K562 (cell line): ENCODE data around the gene TEX13C. TPM values are rescaled to one million over a fixed set of nuclear protein-coding genes. Genes with fewer than 3 reads are reported as not detected.

Experiments used
- ATAC-seq: fragments of 200-7000 bp; cut with Tn5 transposase; 3 replicates; pipeline ENCODE4 v1.9.1; 2020; ENCODE audit warnings: moderate library complexity
- BruUV-seq: library from RNA; stranded (reverse); fragments of 400-500 nt; replicated peaks from 2 replicates; lab custom pipeline; 2021; lab: Mats Ljungman, UMichigan
- CTCF ChIA-PET: fragments of 300-600 bp; formaldehyde crosslinking; extraction: SDS; loops from one replicate; lab custom pipeline; 2021; ENCODE audit warnings: low intra/inter-chr PET ratio; lab: Yijun Ruan, JAX
- POLR2A ChIA-PET: fragments of 300-600, 350-650 bp; sonication (Branson Sonifier 250); formaldehyde crosslinking; extraction: SDS; loops from one replicate; lab custom pipeline; 2021; ENCODE audit warnings: antibody characterized with exemption, inconsistent platforms; lab: Yijun Ruan, JAX
- DNase-seq, 4 experiments: peaks; one replicate each; pipeline versions ENCODE4 v3.0.0 to v3.0.0-alpha.2; 2011 to 2018; ENCODE audit warnings: low spot score in 3 of 4, mixed read lengths in 3 of 4; ENCODE audit errors: extremely low read depth in 1 of 4
- FAIRE-seq: peaks from 2 replicates; lab custom pipeline; 2011; peaks lifted over from hg19 to GRCh38; lab: Jason Lieb, UNC
- H2AFZ ChIP-seq: 2 replicates; pipeline ENCODE4 v1.6.0; 2011; ENCODE audit warnings: low read depth, low read length, control low read depth, inconsistent platforms
- H3K27ac ChIP-seq: fragments of 200-600 bp; 3 replicates; pipeline ENCODE4 v1.8.0; 2011; ENCODE audit warnings: low read depth, mild to moderate bottlenecking, control low read depth, inconsistent platforms, low read length, moderate library complexity, mixed read lengths; ENCODE audit errors: extremely low read depth
- H3K27me3 ChIP-seq, 2 experiments: fragments of 300-600 bp in 1 of 2; 2 replicates in 1 of 2; 3 replicates in 1 of 2; pipeline versions ENCODE4 v1.6.0 to v1.8.0; 2011; ENCODE audit warnings: inconsistent platforms in 2 of 2, low read length in 2 of 2, mild to moderate bottlenecking in 1 of 2, mixed read lengths in 1 of 2, moderate library complexity in 1 of 2; ENCODE audit not compliant: control insufficient read depth in 2 of 2, insufficient read depth in 2 of 2
- H3K36me3 ChIP-seq: fragments of 300-600 bp; 3 replicates; pipeline ENCODE4 v1.8.0; 2011; ENCODE audit warnings: mild to moderate bottlenecking, low read length, inconsistent platforms; ENCODE audit not compliant: control insufficient read depth, insufficient read depth
- H3K4me1 ChIP-seq, 2 experiments: fragments of 200-600 bp in 1 of 2; replicated peaks in 1 of 2; 2 replicates in 1 of 2; 3 replicates in 1 of 2; pipeline versions ENCODE4 v1.5.1 to v1.8.0; 2011; ENCODE audit warnings: inconsistent platforms in 2 of 2, low read length in 2 of 2, mild to moderate bottlenecking in 1 of 2, mixed read lengths in 1 of 2, moderate library complexity in 1 of 2; ENCODE audit not compliant: control insufficient read depth in 2 of 2, insufficient read depth in 2 of 2
- H3K4me2 ChIP-seq: 2 replicates; pipeline ENCODE4 v1.6.1; 2011; ENCODE audit warnings: low read length, control low read depth, inconsistent platforms, mixed read lengths; ENCODE audit not compliant: insufficient read depth
- H3K4me3 ChIP-seq: fragments of 200-600 bp; sonication (generic), shearing (Covaris generic); 2 replicates; pipeline ENCODE4 v1.5.1; 2016; ENCODE audit warnings: control low read depth, inconsistent platforms
- H3K79me2 ChIP-seq: fragments of 200-600 bp; 3 replicates; pipeline ENCODE4 v1.8.0; 2011; ENCODE audit warnings: low read length, inconsistent platforms; ENCODE audit not compliant: control insufficient read depth, insufficient read depth
- H3K9ac ChIP-seq, 2 experiments: 2 replicates each; pipeline versions ENCODE4 v1.6.0 to v1.6.1; 2011; ENCODE audit warnings: low read depth in 2 of 2, low read length in 2 of 2, control low read depth in 1 of 2, inconsistent platforms in 1 of 2, mild to moderate bottlenecking in 1 of 2, mixed read lengths in 1 of 2; ENCODE audit not compliant: insufficient read depth in 1 of 2
- H3K9me1 ChIP-seq: one replicate; pipeline ENCODE4 v1.6.0; 2011; ENCODE audit warnings: inconsistent platforms, mild to moderate bottlenecking, low read length, moderate library complexity; ENCODE audit not compliant: control insufficient read depth, insufficient read depth
- H3K9me3 ChIP-seq: replicated peaks from 2 replicates; pipeline ENCODE4 v1.5.1; 2011; ENCODE audit warnings: low read depth, low read length, inconsistent platforms; ENCODE audit not compliant: control insufficient read depth, insufficient read depth
- H4K20me1 ChIP-seq: replicated peaks from 2 replicates; pipeline ENCODE4 v1.6.1; 2011; ENCODE audit warnings: low read length, inconsistent platforms, mixed read lengths; ENCODE audit not compliant: control insufficient read depth, insufficient read depth
- BDP1 ChIP-seq: IDR thresholded peaks from 3 replicates; pipeline ENCODE4 v1.6.1; 2011; ENCODE audit not compliant: insufficient read length, insufficient read depth
- CBX5 ChIP-seq: IDR thresholded peaks from 2 replicates; pipeline ENCODE4 v1.6.1; 2014; ENCODE audit warnings: low read depth, borderline replicate concordance
- CEBPB ChIP-seq: fragments of 450-650 bp; IDR thresholded peaks from 2 replicates; pipeline ENCODE4 v1.6.1; 2016; ENCODE audit warnings: missing genetic modification characterization, missing compliant biosample characterization
- CTCFL ChIP-seq: IDR thresholded peaks from 2 replicates; pipeline ENCODE4 v1.6.1; 2011; ENCODE audit warnings: borderline replicate concordance, low read depth, mild to moderate bottlenecking, moderate library complexity, low read length; ENCODE audit not compliant: insufficient read depth, poor library complexity, severe bottlenecking
- EZH2 ChIP-seq: IDR thresholded peaks from 2 replicates; pipeline ENCODE4 v1.6.1; 2012; ENCODE audit warnings: low read depth, mild to moderate bottlenecking, inconsistent platforms, low read length, borderline replicate concordance
- HNRNPH1 ChIP-seq: fragments of 200-400 bp; formaldehyde crosslinking; optimal IDR thresholded peaks from 2 replicates; pipeline ENCODE3; 2017; ENCODE audit warnings: low read depth, mild to moderate bottlenecking, low read length, moderate library complexity
- KDM4B ChIP-seq, 2 experiments: fragments of 450-650 bp in 1 of 2; sonication (generic) in 1 of 2; IDR thresholded peaks; 2 replicates each; pipeline ENCODE4 v1.6.1; 2016 to 2017; ENCODE audit warnings: borderline replicate concordance in 2 of 2, antibody characterized with exemption in 1 of 2, low read depth in 1 of 2, mild to moderate bottlenecking in 1 of 2
- KLF16 ChIP-seq: IDR thresholded peaks from 2 replicates; pipeline ENCODE4 v1.6.1; 2016; ENCODE audit warnings: antibody characterized with exemption
- L3MBTL2 ChIP-seq: fragments of 450-650 bp; IDR thresholded peaks from 2 replicates; pipeline ENCODE4 v1.6.1; 2016; ENCODE audit warnings: mild to moderate bottlenecking, moderate library complexity
- MEIS2 ChIP-seq: fragments of 450-650 bp; IDR thresholded peaks from 2 replicates; pipeline ENCODE4 v1.6.1; 2014; ENCODE audit warnings: mild to moderate bottlenecking; ENCODE audit not compliant: partially characterized antibody
- MYC ChIP-seq, 2 experiments: fragments of 250-450 bp in 1 of 2; sonication (Bioruptor Pico) in 1 of 2; IDR thresholded peaks; 2 replicates each; pipeline versions ENCODE4 v1.5.1 to v1.6.1; 2012 to 2021; ENCODE audit warnings: low read depth in 2 of 2, borderline replicate concordance in 1 of 2, improper control_type of control experiment in 1 of 2, low read length in 1 of 2, mild to moderate bottlenecking in 1 of 2, moderate library complexity in 1 of 2
- NCOA1 ChIP-seq: fragments of 450-650 bp; IDR thresholded peaks from 2 replicates; pipeline ENCODE4 v1.6.1; 2016; ENCODE audit warnings: low read depth
- RUNX1 ChIP-seq: sonication (generic); IDR thresholded peaks from 2 replicates; pipeline ENCODE4 v1.6.1; 2016; ENCODE audit warnings: antibody characterized with exemption, low read depth
- SMARCB1 ChIP-seq: IDR thresholded peaks from 2 replicates; pipeline ENCODE4 v1.6.1; 2011; ENCODE audit warnings: improper control_type of control experiment, low read depth; ENCODE audit not compliant: insufficient read length
- TAF9B ChIP-seq: fragments of 450-650 bp; IDR thresholded peaks from 2 replicates; pipeline ENCODE4 v1.6.1; 2018; ENCODE audit warnings: mild to moderate bottlenecking; ENCODE audit not compliant: partially characterized antibody
- U2AF2 ChIP-seq: fragments of 200-400 bp; formaldehyde crosslinking; optimal IDR thresholded peaks from 2 replicates; pipeline ENCODE3; 2017; ENCODE audit warnings: low read depth, mild to moderate bottlenecking, low read length
- ZFX ChIP-seq: sonication (generic); formaldehyde crosslinking; IDR thresholded peaks from 2 replicates; pipeline ENCODE4 v1.8.0; 2022; ENCODE audit warnings: mild to moderate bottlenecking, missing genetic modification reagents, moderate library complexity
- ZNF174 ChIP-seq: fragments of 250-450 bp; sonication (Bioruptor Pico); IDR thresholded peaks from 2 replicates; pipeline ENCODE4 v1.4.0; 2020; ENCODE audit warnings: mild to moderate bottlenecking
- ZNF408 ChIP-seq: fragments of 250-450 bp; sonication (Bioruptor Pico); IDR thresholded peaks from 2 replicates; pipeline ENCODE4 v1.4.0; 2020; ENCODE audit warnings: low read depth, mild to moderate bottlenecking, moderate library complexity
- WGBS: fragments of 100-300 bp; shearing (Covaris generic); methylation state at CpG from one replicate; pipeline ENCODE4 v1.1.6; 2016; ENCODE audit warnings: low coverage, mixed read lengths; ENCODE audit not compliant: insufficient coverage; ENCODE audit errors: missing lambda C conversion rate; 5-methylcytosine and 5-hydroxymethylcytosine counted together
- in situ Hi-C: fragments of 300-500 bp; cut with MboI; formaldehyde crosslinking; loops from 4 replicates; pipeline ENCODE4 v1.15.0; 2018; ENCODE audit warnings: inconsistent platforms, mixed read lengths
- intact Hi-C: fragments of 100-400 bp; cut with micrococcal nuclease; formaldehyde crosslinking; loops from 2 replicates; pipeline ENCODE4 v1.14.2; 2022
- polyA plus RNA-seq, 8 experiments: library from polyadenylated mRNA; depleted of rRNA in 4 of 8; stranded (reverse) in 5 of 8; unstranded in 3 of 8; fragments of >200 nt; fragmentation: Nextera tagmentation in 2 of 8; fragmentation: Illumina TruSeq in 1 of 8; extraction: Ambion mirVana in 2 of 8; extraction: Trizol in 1 of 8; gene quantifications; 2 replicates each; pipeline versions ENCODE4 v1.2.1 to v1.2.3, GENCODE V29; 2011 to 2014; ENCODE audit warnings: inconsistent platforms in 1 of 8, missing spikeins in 1 of 8
- total RNA-seq, 7 experiments: library from RNA; depleted of rRNA in 6 of 7; stranded (reverse); fragments of >200 nt in 6 of 7; fragmentation: Illumina TruSeq in 2 of 7; extraction: Trizol in 2 of 7; gene quantifications; 2 replicates each; pipeline versions ENCODE4 v1.2.1 to v1.2.3, GENCODE V29; 2011 to 2021; ENCODE audit warnings: low replicate concordance in 1 of 7

The TEX13C gene
- total and polyA plus RNA-seq, 9 of the 15 experiments (the other 6 are each of a cell fraction or from before 2014, with no cell fraction given): not detected

- BruUV-seq: no TSS peak
- ChIA-PET POLR2A (no interaction called here), CTCF (no interaction called here)
- Histone ChIP-seq H3K4me1 (peaks cover 0 to 5% of the 10 kb centered on the region in 2 experiments; a peak in 1 of 5 replicates), H3K9ac (no peak overlapping the region), H3K4me2 (no peak overlapping the region), H3K9me1 (no peaks in the 10 kb centered on the region), H3K27ac (no peak overlapping the region), H3K4me3 (no peak overlapping the region), H3K9me3 (no peaks in the 10 kb centered on the region), H3K36me3 (no peaks in the 10 kb centered on the region), H3K27me3 (no peaks in the 10 kb centered on the region), H2AFZ (no peak overlapping the region), H4K20me1 (no peaks in the 10 kb centered on the region), H3K79me2 (no peaks in the 10 kb centered on the region)
- TF ChIP-seq ZFX (CRISPR knock-in tag) (no peak), KDM4B (IDR thresholded peaks at IDR 0.05; ENCODE audit: borderline replicate concordance in 2 of 2, low read depth in 1 of 2) (no peak), ZNF408 (no peak), KLF16 (no peak), EZH2 (no peak), L3MBTL2 (no peak), HNRNPH1 (no peak), ZNF174 (CRISPR knock-in tag) (no peak), CBX5 (no peak), RUNX1 (no peak), BDP1 (no peak), TAF9B (no peak), U2AF2 (no peak), MEIS2 (no peak), SMARCB1 (no peak), MYC (IDR thresholded peaks at IDR 0.05; ENCODE audit: low read depth, low read length) (no peak), MYC (CRISPR knock-in tag; IDR thresholded peaks at IDR 0.05; ENCODE audit: borderline replicate concordance, low read depth) (no peak), NCOA1 (no peak), CTCFL (no peak), CEBPB (tag) (no peak)
- FAIRE-seq: no peak
- in situ Hi-C loops (no loop called here), intact Hi-C loops (no loop called here)
- no peak for ATAC-seq
- WGBS: 22% methylated on average over 1 of the region's 2 CpGs
- DNase-seq: no peak
Measured at GRCh38 chrX:125295337-125295736, 24.3 kb upstream of the TEX13C start.
